Measurements from ENCODE around the gene MPC1.

The MPC1 gene

GRCh38 chr6:166382933-166383801, at the start of gene MPC1:
Gene MPC1 (minus strand): TSS chr6:166382940. CDS start chr6:166382876, 64 bp downstream.
- DNase-seq = peak; percentile 92

- DNase-seq = no peak
Observed at GRCh38 chr6:166430269-166430668, 47.5 kb upstream of the MPC1 start.

GRCh38 chr6:166424431-166424830, 41.7 kb upstream of the MPC1 start:
- DNase-seq = no peak

- no peak for DNase-seq
Observed at GRCh38 chr6:166423781-166424180, 41.0 kb upstream of the MPC1 start.

- no peak for DNase-seq
Observed at GRCh38 chr6:166423051-166423745, 40.5 kb upstream of the MPC1 start.

- no peak for DNase-seq
Observed at GRCh38 chr6:166422201-166422940, 39.6 kb upstream of the MPC1 start.

GRCh38 chr6:166420351-166420750, 37.6 kb upstream of the MPC1 start:
- DNase-seq = no peak

GRCh38 chr6:166419717-166420116, 37.0 kb upstream of the MPC1 start:
- DNase-seq = no peak

GRCh38 chr6:166419286-166419685, 36.5 kb upstream of the MPC1 start:
- DNase-seq = no peak

GRCh38 chr6:166418691-166419143, 36.0 kb upstream of the MPC1 start:
- DNase-seq = no peak

GRCh38 chr6:166417285-166417691, 34.5 kb upstream of the MPC1 start:
- no peak for DNase-seq

- DNase-seq = no peak
Observed at GRCh38 chr6:166415833-166416347, 33.1 kb upstream of the MPC1 start.

GRCh38 chr6:166415306-166415705, 32.6 kb upstream of the MPC1 start:
- DNase-seq = no peak

- DNase-seq = no peak
Observed at GRCh38 chr6:166413491-166413951, 30.8 kb upstream of the MPC1 start.

- no peak for DNase-seq
Observed at GRCh38 chr6:166412911-166413384, 30.2 kb upstream of the MPC1 start.

GRCh38 chr6:166412156-166412910, 29.6 kb upstream of the MPC1 start:
- no peak for DNase-seq

- no peak for DNase-seq
Observed at GRCh38 chr6:166411721-166412151, 29.0 kb upstream of the MPC1 start.

GRCh38 chr6:166411271-166411670, 28.5 kb upstream of the MPC1 start:
- DNase-seq = no peak

- no peak for DNase-seq
Observed at GRCh38 chr6:166410426-166410935, 27.7 kb upstream of the MPC1 start.

GRCh38 chr6:166408936-166409755, 26.4 kb upstream of the MPC1 start:
- DNase-seq = no peak

- DNase-seq = no peak
Observed at GRCh38 chr6:166406197-166406596, 23.5 kb upstream of the MPC1 start.
